Measurements from ENCODE around the gene FARP1. TPM values are rescaled to one million over a fixed set of nuclear protein-coding genes. Genes with fewer than 3 reads are reported as not detected.
A peak's percentile ranks its signal among the peaks of the same experiment; 100 is the strongest.

The FARP1 gene
- total and polyA plus RNA-seq, 10 of the 15 experiments (the other 5 are each of a cell fraction or from before 2014, with no cell fraction given): 0.17 to 6.9 (median 0.68) TPM

- FAIRE-seq (peak; percentile 84), ATAC-seq (peak; percentile 13), DNase-seq (ENCODE audit: low read depth, low spot score) (no peak)
- Histone ChIP-seq H3K79me2 (ENCODE audit: control insufficient read depth, insufficient read depth, low read length) (peaks cover 64% of the 10 kb centered on the region), H3K27ac (ENCODE audit: control insufficient read depth, insufficient read depth) (peak overlapping the region; percentile 54), H3K27me3 (replicated peaks in 1 of 2; ENCODE audit: control insufficient read depth in 2 of 2, insufficient read depth in 2 of 2, low read length in 1 of 2) (no peaks in the 10 kb centered on the region), H3K9ac (ENCODE audit: control insufficient read depth, insufficient read depth, low read length) (peak overlapping the region; percentile 5; the same call in 1 of the 2 replicates), H3K4me3 (no peak overlapping the region), H2AFZ (ENCODE audit: control insufficient read depth, low read depth, low read length) (no peak overlapping the region), H3K36me3 (ENCODE audit: control insufficient read depth in 2 of 2, insufficient read depth in 2 of 2, low read length in 1 of 2) (peaks cover 0 to 2% of the 10 kb centered on the region in 2 experiments; a peak in 2 of 4 replicates), H3K4me2 (ENCODE audit: control insufficient read depth, insufficient read depth) (peak overlapping the region; percentile 11; the same call in 1 of the 2 replicates), H3K4me1 (ENCODE audit: control insufficient read depth, insufficient read depth, low read length) (peaks cover 77% of the 10 kb centered on the region), H3K9me3 (replicated peaks; ENCODE audit: control insufficient read depth, insufficient read depth, low read length) (no peaks in the 10 kb centered on the region), H4K20me1 (ENCODE audit: control insufficient read depth, insufficient read depth) (no peaks in the 10 kb centered on the region; the same call in 1 of the 2 replicates)
- RAD21 ChIA-PET (ENCODE audit: unreplicated experiment): interaction anchor here (0.9 to 6.0 kb wide), 9 partner anchors 20 to 192 kb away, joined by 3 to 40 read pairs (median 4); no protein-coding TSS in a partner anchor
- CTCF ChIA-PET: interaction anchor here (0.8 to 4.8 kb wide), 8 partner anchors 23 to 192 kb away, joined by 3 to 56 read pairs (median 4); no protein-coding TSS in a partner anchor
- in situ Hi-C loops (cut with MboI) (no loop called here), intact Hi-C loops (cut with micrococcal nuclease; ENCODE audit: unreplicated experiment) (no loop called here)
- 41% methylated on average over 15 of the region's 15 CpGs for WGBS (ENCODE audit: insufficient coverage, insufficient replicate concordance, low lambda C conversion rate, missing lambda C conversion rate)
- POLR2A ChIA-PET: interaction anchor here (1.1 to 2.2 kb wide), 3 partner anchors 9 to 35 kb away, joined by 4 to 7 read pairs (median 5); no protein-coding TSS in a partner anchor
- no peak for TF ChIP-seq MYB (IDR thresholded peaks at IDR 0.05; ENCODE audit: borderline replicate concordance, low read depth, low read length)
- peak in 1 of 2 experiments; percentile 34; a peak in 1 of 4 replicates for TF ChIP-seq ETV6 (conservative IDR thresholded peaks at IDR 0.05 in 1 of 2, IDR thresholded peaks at IDR 0.05 in 1 of 2; ENCODE audit: borderline replicate concordance in 1 of 2, low read depth in 1 of 2)
- TF ChIP-seq CREM (IDR thresholded peaks at IDR 0.05; ENCODE audit: low read depth): peak; percentile 64
- TF ChIP-seq EED (IDR thresholded peaks at IDR 0.05; ENCODE audit: low read depth): peak; percentile 34; the same call in 1 of the 2 replicates
- TF ChIP-seq TCF3 (IDR thresholded peaks at IDR 0.05; ENCODE audit: borderline replicate concordance, insufficient read depth, low read depth, low read length): 0 out of 2 replicates have a peak, but pooled peaks have one; percentile 50
- TF ChIP-seq RUNX3 (IDR thresholded peaks at IDR 0.05; ENCODE audit: low read length): peak; percentile 73
- TF ChIP-seq, protein P1, sequence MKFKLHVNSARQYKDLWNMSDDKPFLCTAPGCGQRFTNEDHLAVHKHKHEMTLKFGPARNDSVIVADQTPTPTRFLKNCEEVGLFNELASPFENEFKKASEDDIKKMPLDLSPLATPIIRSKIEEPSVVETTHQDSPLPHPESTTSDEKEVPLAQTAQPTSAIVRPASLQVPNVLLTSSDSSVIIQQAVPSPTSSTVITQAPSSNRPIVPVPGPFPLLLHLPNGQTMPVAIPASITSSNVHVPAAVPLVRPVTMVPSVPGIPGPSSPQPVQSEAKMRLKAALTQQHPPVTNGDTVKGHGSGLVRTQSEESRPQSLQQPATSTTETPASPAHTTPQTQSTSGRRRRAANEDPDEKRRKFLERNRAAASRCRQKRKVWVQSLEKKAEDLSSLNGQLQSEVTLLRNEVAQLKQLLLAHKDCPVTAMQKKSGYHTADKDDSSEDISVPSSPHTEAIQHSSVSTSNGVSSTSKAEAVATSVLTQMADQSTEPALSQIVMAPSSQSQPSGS (IDR thresholded peaks at IDR 0.05; ENCODE audit: low read length): peak; percentile 52
- TF ChIP-seq JUNB (IDR thresholded peaks at IDR 0.05): peak; percentile 19; the same call in 1 of the 2 replicates
- peak; percentile 52 for TF ChIP-seq NFIC (IDR thresholded peaks at IDR 0.05; ENCODE audit: low read depth, low read length)
- peak in 1 of 2 experiments; percentile 30; a peak in 1 of 4 replicates for TF ChIP-seq IKZF2 (IDR thresholded peaks at IDR 0.05)
- TF ChIP-seq RBBP5 (conservative IDR thresholded peaks at IDR 0.05): no peak
- TF ChIP-seq ATF3 (IDR thresholded peaks at IDR 0.05; ENCODE audit: borderline replicate concordance, extremely low read depth, low read depth, low read length): no peak
- TF ChIP-seq NRF1 (conservative IDR thresholded peaks at IDR 0.05; ENCODE audit: low read depth, low read length): no peak
- 0 out of 2 replicates have a peak, but pooled peaks have one; percentile 18 for TF ChIP-seq YY1 (IDR thresholded peaks at IDR 0.05; ENCODE audit: low read depth, low read length)
- 0 out of 2 replicates have a peak, but pooled peaks have one; percentile 27 for TF ChIP-seq CBFB (IDR thresholded peaks at IDR 0.05; ENCODE audit: low read depth)
- no peak for TF ChIP-seq BCL11A (IDR thresholded peaks at IDR 0.05; ENCODE audit: low read depth, low read length)
- TF ChIP-seq CREB1 (IDR thresholded peaks at IDR 0.05; ENCODE audit: low read depth): peak; percentile 80
- TF ChIP-seq, protein P2, sequence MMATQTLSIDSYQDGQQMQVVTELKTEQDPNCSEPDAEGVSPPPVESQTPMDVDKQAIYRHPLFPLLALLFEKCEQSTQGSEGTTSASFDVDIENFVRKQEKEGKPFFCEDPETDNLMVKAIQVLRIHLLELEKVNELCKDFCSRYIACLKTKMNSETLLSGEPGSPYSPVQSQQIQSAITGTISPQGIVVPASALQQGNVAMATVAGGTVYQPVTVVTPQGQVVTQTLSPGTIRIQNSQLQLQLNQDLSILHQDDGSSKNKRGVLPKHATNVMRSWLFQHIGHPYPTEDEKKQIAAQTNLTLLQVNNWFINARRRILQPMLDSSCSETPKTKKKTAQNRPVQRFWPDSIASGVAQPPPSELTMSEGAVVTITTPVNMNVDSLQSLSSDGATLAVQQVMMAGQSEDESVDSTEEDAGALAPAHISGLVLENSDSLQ (IDR thresholded peaks at IDR 0.05): peak; percentile 85
- TF ChIP-seq HDAC2 (IDR thresholded peaks at IDR 0.05): no peak
- SMC1A ChIA-PET (ENCODE audit: uncharacterized antibody, unreplicated experiment): interaction anchor here (0.9 to 7.2 kb wide), 9 partner anchors 19 to 172 kb away, joined by 3 to 39 read pairs (median 9); no protein-coding TSS in a partner anchor
- no TSS peak for BruUV-seq (replicated peaks)
Observed at GRCh38 chr13:98480915-98481877, 338.3 kb downstream of the FARP1 start.
